Fibroblast of pulmonary artery (primary cell): ENCODE results near the gene COMTD1.
"Not testable (repeated sequence)": the region's sequence is repeated elsewhere in the genome, so short reads cannot be mapped to it uniquely, and the experiment has no call there.

ENCODE experiments used
- DNase-seq: peaks from one replicate; pipeline ENCODE4 v3.0.0-alpha.2; 2010; ENCODE audit warnings: low read depth
- H3K4me3 ChIP-seq: replicated peaks from 2 replicates; pipeline ENCODE4 v1.5.1; 2011; ENCODE audit warnings: low read depth, mild to moderate bottlenecking, control low read depth, low read length, moderate library complexity
- CTCF ChIP-seq: IDR thresholded peaks from 2 replicates; pipeline ENCODE4 v1.5.1; 2011; ENCODE audit warnings: mild to moderate bottlenecking, control low read depth, low read length, inconsistent platforms; ENCODE audit errors: missing control alignments

Gene COMTD1

GRCh38 chr10:75226095-75226494 lies 9.7 kb downstream of the COMTD1 start:
- no peak for TF ChIP-seq CTCF
- no peak for DNase-seq
- H3K4me3 ChIP-seq: peak overlapping the region; percentile 15

GRCh38 chr10:75223507-75223906 lies 12.2 kb downstream of the COMTD1 start:
- no peak for DNase-seq
- no peak overlapping the region for H3K4me3 ChIP-seq
- no peak for TF ChIP-seq CTCF

GRCh38 chr10:75221492-75221891 lies 14.3 kb downstream of the COMTD1 start:
- not testable (repeated sequence) for H3K4me3 ChIP-seq

GRCh38 chr10:75220274-75220673 lies 15.5 kb downstream of the COMTD1 start:
- H3K4me3 ChIP-seq: no peak overlapping the region
- no peak for TF ChIP-seq CTCF
- no peak for DNase-seq

More at GRCh38 chr10:75221492-75221891, 14.3 kb downstream of the COMTD1 start:
- DNase-seq: not testable (repeated sequence)

- no peak for DNase-seq
- peak overlapping the region; percentile 94 for H3K4me3 ChIP-seq
- TF ChIP-seq CTCF: no peak
These were observed 23.4 kb downstream of the COMTD1 start for GRCh38 chr10:75212343-75212742.

GRCh38 chr10:75211007-75211691 lies 24.6 kb downstream of the COMTD1 start:
- no peak for TF ChIP-seq CTCF
- peak; percentile 49 for DNase-seq

GRCh38 chr10:75210282-75211006 lies 25.3 kb downstream of the COMTD1 start, which contains the start of gene VDAC2:
Gene VDAC2 (plus strand): TSS chr10:75210796. CDS start chr10:75211159, 363 bp downstream.
- peak within 1 kb of the TSS; percentile 94 for H3K4me3 ChIP-seq
- peak; percentile 90 for DNase-seq
- TF ChIP-seq CTCF: no peak

More at GRCh38 chr10:75211007-75211691, 24.6 kb downstream of the COMTD1 start:
- peak overlapping the region; percentile 94 for H3K4me3 ChIP-seq
